GM23338 (cell line): ENCODE results near the gene MID1. TPM values are rescaled to one million over a fixed set of nuclear protein-coding genes. Genes with fewer than 3 reads are reported as not detected.

ENCODE experiments used
- ATAC-seq: fragments of 200-7000 bp; cut with Tn5 transposase; 3 replicates; pipeline ENCODE4 v1.9.1; 2020
- DNase-seq: peaks from one replicate; pipeline ENCODE4 v3.0.0-alpha.2; 2015; ENCODE audit warnings: low spot score
- H2AFZ ChIP-seq: fragments of 200-600 bp; sonication (generic); 2 replicates; pipeline ENCODE4 v1.8.0; 2016; ENCODE audit warnings: antibody characterized with exemption, mild to moderate bottlenecking, moderate library complexity
- H3F3A ChIP-seq: fragments of 200-600 bp; sonication (generic); replicated peaks from 2 replicates; pipeline ENCODE4 v1.8.0; 2017; ENCODE audit warnings: antibody characterized with exemption, mixed run types, low read depth
- H3K27ac ChIP-seq: fragments of 200-600 bp; sonication (generic); 2 replicates; pipeline ENCODE4 v1.6.1; 2016; ENCODE audit warnings: low read depth
- H3K27me3 ChIP-seq: fragments of 200-600 bp; sonication (generic); 2 replicates; pipeline ENCODE4 v1.8.0; 2016; ENCODE audit warnings: mild to moderate bottlenecking, mixed run types, moderate library complexity; ENCODE audit not compliant: insufficient read depth
- H3K36me3 ChIP-seq: fragments of 200-600 bp; sonication (generic); 2 replicates; pipeline ENCODE4 v1.8.0; 2016; ENCODE audit warnings: mild to moderate bottlenecking; ENCODE audit not compliant: insufficient read depth
- H3K4me1 ChIP-seq: fragments of 200-600 bp; sonication (generic); 2 replicates; pipeline ENCODE4 v1.8.0; 2016; ENCODE audit warnings: mild to moderate bottlenecking, moderate library complexity; ENCODE audit not compliant: insufficient read depth
- H3K4me2 ChIP-seq: fragments of 200-600 bp; sonication (generic); 2 replicates; pipeline ENCODE4 v1.7.1; 2017; ENCODE audit warnings: mixed run types
- H3K4me3 ChIP-seq: fragments of 200-600 bp; sonication (generic); 2 replicates; pipeline ENCODE4 v1.6.1; 2016; ENCODE audit warnings: mixed run types
- H3K79me2 ChIP-seq: fragments of 200-600 bp; sonication (generic); replicated peaks from 2 replicates; pipeline ENCODE4 v1.8.0; 2017; ENCODE audit warnings: mild to moderate bottlenecking; ENCODE audit not compliant: insufficient read depth
- H3K9me2 ChIP-seq: fragments of 200-600 bp; sonication (generic); 2 replicates; pipeline ENCODE4 v1.8.0; 2017; ENCODE audit not compliant: insufficient read depth
- H4K20me1 ChIP-seq: fragments of 200-600 bp; sonication (generic); replicated peaks from 2 replicates; pipeline ENCODE4 v1.8.0; 2017; ENCODE audit warnings: mild to moderate bottlenecking; ENCODE audit not compliant: insufficient read depth
- H3K27ac Mint-ChIP-seq: 2 replicates; pipeline ENCODE4 v1.8.0; 2020; ENCODE audit warnings: inconsistent platforms, mild to moderate bottlenecking, moderate library complexity, mixed read lengths
- H3K27me3 Mint-ChIP-seq: 3 replicates; pipeline ENCODE4 v1.8.0; 2022; ENCODE audit warnings: low read depth, mild to moderate bottlenecking, moderate library complexity, mixed read lengths, inconsistent platforms; ENCODE audit not compliant: insufficient read depth, poor library complexity
- H3K36me3 Mint-ChIP-seq: 3 replicates; pipeline ENCODE4 v1.8.0; 2021; ENCODE audit warnings: low read depth, mild to moderate bottlenecking, inconsistent platforms, moderate library complexity, mixed read lengths
- H3K4me1 Mint-ChIP-seq: 3 replicates; pipeline ENCODE4 v1.8.0; 2020; ENCODE audit warnings: mild to moderate bottlenecking, inconsistent platforms, mixed read lengths
- H3K4me3 Mint-ChIP-seq: 3 replicates; pipeline ENCODE4 v1.8.0; 2021; ENCODE audit warnings: moderate library complexity, mild to moderate bottlenecking, inconsistent platforms, mixed read lengths
- H3K9me3 Mint-ChIP-seq: 3 replicates; pipeline ENCODE4 v1.8.0; 2020; ENCODE audit warnings: moderate library complexity, mild to moderate bottlenecking, inconsistent platforms, mixed read lengths
- CREB1 ChIP-seq: fragments of 250-450 bp; sonication (Bioruptor Pico); IDR thresholded peaks from 2 replicates; pipeline ENCODE4 v1.5.0; 2020; ENCODE audit warnings: low read depth, mild to moderate bottlenecking, moderate library complexity
- ETS1 ChIP-seq: IDR thresholded peaks from 2 replicates; pipeline ENCODE4 v1.6.1; 2016; ENCODE audit warnings: antibody characterized with exemption
- EZH2 ChIP-seq: fragments of 200-600 bp; sonication (generic); IDR thresholded peaks from one replicate; pipeline ENCODE4 v1.8.0; 2017; ENCODE audit warnings: antibody characterized with exemption, mild to moderate bottlenecking, low read depth; ENCODE audit not compliant: unreplicated experiment
- EZH2phosphoT487 ChIP-seq: fragments of 200-600 bp; sonication (generic); IDR thresholded peaks from one replicate; pipeline ENCODE4 v1.8.1; 2018; ENCODE audit warnings: antibody characterized with exemption; ENCODE audit not compliant: unreplicated experiment
- JUNB ChIP-seq: IDR thresholded peaks from one replicate; pipeline ENCODE4 v1.6.1; 2016; ENCODE audit warnings: antibody characterized with exemption; ENCODE audit not compliant: unreplicated experiment
- NANOG ChIP-seq: IDR thresholded peaks from 2 replicates; pipeline ENCODE4 v1.6.1; 2016; ENCODE audit warnings: antibody characterized with exemption, borderline replicate concordance
- POLR2AphosphoS5 ChIP-seq: IDR thresholded peaks from 2 replicates; pipeline ENCODE4 v1.6.1; 2016; ENCODE audit warnings: antibody characterized with exemption, low read depth
- REST ChIP-seq: IDR thresholded peaks from one replicate; pipeline ENCODE4 v1.6.1; 2018; ENCODE audit warnings: antibody characterized with exemption; ENCODE audit not compliant: unreplicated experiment
- STAT1 ChIP-seq: IDR thresholded peaks from one replicate; pipeline ENCODE4 v1.6.1; 2016; ENCODE audit warnings: antibody characterized with exemption; ENCODE audit not compliant: unreplicated experiment
- ZNF114 ChIP-seq: fragments of 250-450 bp; sonication (Bioruptor Pico); IDR thresholded peaks from 2 replicates; pipeline ENCODE4 v1.5.0; 2020; ENCODE audit warnings: mild to moderate bottlenecking, moderate library complexity
- ZNF331 ChIP-seq: fragments of 250-450 bp; sonication (Bioruptor Pico); IDR thresholded peaks from 2 replicates; pipeline ENCODE4 v1.5.0; 2020; ENCODE audit warnings: low read depth, mild to moderate bottlenecking, moderate library complexity
- ZNF462 ChIP-seq: fragments of 250-450 bp; sonication (Bioruptor Pico); IDR thresholded peaks from 2 replicates; pipeline ENCODE4 v1.5.0; 2020; ENCODE audit warnings: mild to moderate bottlenecking, moderate library complexity
- polyA plus RNA-seq: library from polyadenylated mRNA; unstranded; fragments of >200 nt; fragmentation: Nextera tagmentation; extraction: Ambion mirVana; gene quantifications from 2 replicates; pipeline ENCODE4 v1.2.1, GENCODE V29; 2016
- total RNA-seq: library from RNA; depleted of rRNA; stranded (reverse); fragments of >200 nt; shearing (Covaris generic); gene quantifications from 2 replicates; pipeline ENCODE4 v1.2.3, GENCODE V29; 2014

The MID1 gene
- total and polyA plus RNA-seq, 2 experiments from 2014 or later, result 27.2 to 39.3 TPM

GRCh38 chrX:10576777-10577447 is 43.5 kb downstream of the MID1 start:
- peaks cover 24% of the 10 kb centered on the region for H3K36me3 Mint-ChIP-seq
- H4K20me1 ChIP-seq, result no peaks in the 10 kb centered on the region; the same call in 1 of the 2 replicates
- no peak overlapping the region for H3K4me3 Mint-ChIP-seq
- H3K27ac Mint-ChIP-seq, result no peak overlapping the region
- no peak overlapping the region for H2AFZ ChIP-seq
- H3K4me2 ChIP-seq, result no peak overlapping the region
- H3F3A ChIP-seq, result no peaks in the 10 kb centered on the region
- no peak for DNase-seq
- peaks cover 32% of the 10 kb centered on the region for H3K4me1 Mint-ChIP-seq
- H3K36me3 ChIP-seq, result no peaks in the 10 kb centered on the region
- peaks cover 4% of the 10 kb centered on the region for H3K27me3 Mint-ChIP-seq
- H3K27me3 ChIP-seq, result no peaks in the 10 kb centered on the region
- no peak for ATAC-seq
- peaks cover 9% of the 10 kb centered on the region for H3K9me3 Mint-ChIP-seq
- H3K9me2 ChIP-seq, result no peaks in the 10 kb centered on the region
- H3K79me2 ChIP-seq, result peaks cover 99% of the 10 kb centered on the region
- no peak overlapping the region for H3K27ac ChIP-seq
- no peak overlapping the region for H3K4me3 ChIP-seq
- no peak for TF ChIP-seq CREB1 (CRISPR knock-in tag)
- no peak for TF ChIP-seq JUNB
- no peak for TF ChIP-seq EZH2phosphoT487
- TF ChIP-seq POLR2AphosphoS5, result no peak
- no peak for TF ChIP-seq ZNF114 (CRISPR knock-in tag)
- TF ChIP-seq NANOG, result no peak
- no peak for TF ChIP-seq ETS1
- TF ChIP-seq STAT1, result no peak
- no peak for TF ChIP-seq ZNF331 (CRISPR knock-in tag)
- peaks cover 12% of the 10 kb centered on the region for H3K4me1 ChIP-seq

GRCh38 chrX:10576186-10576585 is 44.2 kb downstream of the MID1 start:
- ATAC-seq, result no peak
- Histone ChIP-seq H3K4me1 (peaks cover 12% of the 10 kb centered on the region), H4K20me1 (no peaks in the 10 kb centered on the region; the same call in 1 of the 2 replicates), H3K4me2 (no peak overlapping the region), H2AFZ (no peak overlapping the region), H3K9me2 (no peaks in the 10 kb centered on the region), H3F3A (no peaks in the 10 kb centered on the region), H3K27ac (no peak overlapping the region), H3K4me3 (no peak overlapping the region), H3K36me3 (no peaks in the 10 kb centered on the region), H3K79me2 (peaks cover 99% of the 10 kb centered on the region), H3K27me3 (no peaks in the 10 kb centered on the region)
- Mint-ChIP-seq H3K27ac (no peak overlapping the region), H3K9me3 (peaks cover 9% of the 10 kb centered on the region), H3K4me3 (no peak overlapping the region), H3K4me1 (peaks cover 27% of the 10 kb centered on the region; the same call in 2 of the 3 replicates), H3K27me3 (peaks cover 4% of the 10 kb centered on the region), H3K36me3 (peaks cover 24% of the 10 kb centered on the region)
- DNase-seq, result no peak
- no peak for TF ChIP-seq CREB1 (CRISPR knock-in tag)
- TF ChIP-seq EZH2, result no peak
- TF ChIP-seq ZNF462 (CRISPR knock-in tag), result no peak
- TF ChIP-seq NANOG, result no peak
- TF ChIP-seq ZNF331 (CRISPR knock-in tag), result no peak
- no peak for TF ChIP-seq REST
